MM.1S (cell line): ENCODE measurements around the gene TSGA10IP.

Source experiments
- CTCF ChIP-seq: fragments of 300-600 bp; sonication (generic); IDR thresholded peaks from 2 replicates; pipeline ENCODE4 v1.5.1; 2016; ENCODE audit warnings: antibody characterized with exemption, low read length, mixed read lengths
- EZH2 ChIP-seq: fragments of 300-600 bp; sonication (generic); optimal IDR thresholded peaks from 2 replicates; pipeline ENCODE3; 2017; ENCODE audit warnings: low read depth, mild to moderate bottlenecking, antibody characterized with exemption, low read length, mixed read lengths
- EZH2phosphoT487 ChIP-seq: fragments of 300-600 bp; sonication (generic); IDR thresholded peaks from 2 replicates; pipeline ENCODE4 v1.6.1; 2018; ENCODE audit warnings: antibody characterized with exemption, low read length

- TF ChIP-seq CTCF: no peak
- TF ChIP-seq EZH2phosphoT487: no peak
- TF ChIP-seq EZH2: no peak
These were observed 6.8 kb downstream of the TSGA10IP start for GRCh38 chr11:65952052-65952521.
